HG03575 (cell line): ENCODE data around the gene GPR142.

Experiments used
- ATAC-seq: cut with Tn5 transposase; IDR thresholded peaks from one replicate; pipeline ENCODE4 v1.9.1; 2021; ENCODE audit not compliant: unreplicated experiment, insufficient number of reproducible peaks, low FRiP score; ENCODE audit errors: extremely low read depth

The GPR142 gene

GRCh38 chr17:74343121-74343520, 24.2 kb upstream of the GPR142 start:
- ATAC-seq = no peak

GRCh38 chr17:74343526-74344284, 23.6 kb upstream of the GPR142 start:
- ATAC-seq = no peak

GRCh38 chr17:74344658-74345057, 22.6 kb upstream of the GPR142 start:
- no peak for ATAC-seq

- no peak for ATAC-seq
These were observed 21.7 kb upstream of the GPR142 start for GRCh38 chr17:74345433-74346241.

GRCh38 chr17:74347646-74348045, 19.7 kb upstream of the GPR142 start:
- ATAC-seq = no peak

GRCh38 chr17:74349120-74349519, 18.2 kb upstream of the GPR142 start:
- ATAC-seq = no peak

GRCh38 chr17:74350486-74350885, 16.8 kb upstream of the GPR142 start:
- ATAC-seq = no peak

- no peak for ATAC-seq
These were observed 15.6 kb upstream of the GPR142 start for GRCh38 chr17:74351552-74352210.

- no peak for ATAC-seq
These were observed 13.8 kb upstream of the GPR142 start for GRCh38 chr17:74353446-74354060.

GRCh38 chr17:74354123-74354522, 13.2 kb upstream of the GPR142 start:
- ATAC-seq = no peak

- ATAC-seq = no peak
These were observed 12.7 kb upstream of the GPR142 start for GRCh38 chr17:74354561-74354960.

GRCh38 chr17:74355065-74355464, 12.2 kb upstream of the GPR142 start:
- no peak for ATAC-seq

- no peak for ATAC-seq
These were observed 10.4 kb upstream of the GPR142 start for GRCh38 chr17:74356646-74357465.

GRCh38 chr17:74357466-74357809, 9.9 kb upstream of the GPR142 start:
- no peak for ATAC-seq

GRCh38 chr17:74358697-74359096, 8.6 kb upstream of the GPR142 start:
- ATAC-seq = no peak

GRCh38 chr17:74359916-74360315, 7.4 kb upstream of the GPR142 start:
- no peak for ATAC-seq

GRCh38 chr17:74360899-74361229, 6.4 kb upstream of the GPR142 start:
- no peak for ATAC-seq

GRCh38 chr17:74361230-74362068, 5.9 kb upstream of the GPR142 start, which contains the start of gene BTBD17:
Gene BTBD17, minus strand, starts transcription at chr17:74361868. Its CDS starts 49 bp downstream, at chr17:74361819.
- no peak for ATAC-seq
